ENCODE data around the gene ARPP21.

Gene ARPP21

GRCh38 chr3:35641920-35642527 is 2.7 kb downstream of the ARPP21 start:
- DNase-seq: no peak

GRCh38 chr3:35643495-35643894 is 4.2 kb downstream of the ARPP21 start:
- no peak for DNase-seq

GRCh38 chr3:35644451-35644850 is 5.1 kb downstream of the ARPP21 start:
- DNase-seq: no peak

GRCh38 chr3:35645189-35645588 is 5.9 kb downstream of the ARPP21 start:
- no peak for DNase-seq

- DNase-seq: no peak
These were observed 6.8 kb downstream of the ARPP21 start for GRCh38 chr3:35646081-35646480.

GRCh38 chr3:35647461-35647860 is 8.1 kb downstream of the ARPP21 start:
- DNase-seq: no peak

- DNase-seq: no peak
These were observed 9.0 kb downstream of the ARPP21 start for GRCh38 chr3:35648347-35648746.

GRCh38 chr3:35649405-35649804 is 10.1 kb downstream of the ARPP21 start:
- DNase-seq: no peak

- no peak for DNase-seq
These were observed 12.1 kb downstream of the ARPP21 start for GRCh38 chr3:35651426-35651825.

GRCh38 chr3:35651851-35652250 is 12.5 kb downstream of the ARPP21 start:
- DNase-seq: peak; percentile 89

- no peak for DNase-seq
These were observed 14.0 kb downstream of the ARPP21 start for GRCh38 chr3:35653347-35653746.

- no peak for DNase-seq
These were observed 15.2 kb downstream of the ARPP21 start for GRCh38 chr3:35654476-35654875.

- no peak for DNase-seq
These were observed 19.4 kb downstream of the ARPP21 start for GRCh38 chr3:35658686-35659085.

- peak; percentile 10 for DNase-seq
These were observed 20.4 kb downstream of the ARPP21 start for GRCh38 chr3:35659768-35660167.

- DNase-seq: no peak
These were observed 24.1 kb downstream of the ARPP21 start for GRCh38 chr3:35663471-35663870.

GRCh38 chr3:35664460-35664919 is 25.2 kb downstream of the ARPP21 start:
- peak; percentile 90 for DNase-seq

GRCh38 chr3:35665390-35666055 is 26.2 kb downstream of the ARPP21 start:
- DNase-seq: no peak

- no peak for DNase-seq
These were observed 27.6 kb downstream of the ARPP21 start for GRCh38 chr3:35666888-35667287.

GRCh38 chr3:35670408-35670965 is 31.2 kb downstream of the ARPP21 start:
- DNase-seq: no peak

- no peak for DNase-seq
These were observed 32.2 kb downstream of the ARPP21 start for GRCh38 chr3:35671483-35671882.

GRCh38 chr3:35673017-35673416 is 33.7 kb downstream of the ARPP21 start:
- no peak for DNase-seq

- DNase-seq: no peak
These were observed 35.3 kb downstream of the ARPP21 start for GRCh38 chr3:35674451-35675109.

GRCh38 chr3:35675206-35675605 is 35.9 kb downstream of the ARPP21 start:
- DNase-seq: no peak

GRCh38 chr3:35675621-35676020 is 36.3 kb downstream of the ARPP21 start:
- no peak for DNase-seq
